CD4-positive, alpha-beta T cell treated with Interleukin-2 at 100 ng/mL for 4 hours (primary cell): ENCODE data around the gene B3GNT4.
"Not testable (repeated sequence)": the region's sequence is repeated elsewhere in the genome, so short reads cannot be mapped to it uniquely, and the experiment has no call there.

ENCODE experiments used
- DNase-seq: peaks from one replicate; pipeline ENCODE4 v3.0.0-alpha.2; 2020; ENCODE audit warnings: low spot score

Gene B3GNT4

GRCh38 chr12:122189626-122190475 lies 13.7 kb upstream of the B3GNT4 start:
- no peak for DNase-seq

GRCh38 chr12:122190842-122191668 lies 12.5 kb upstream of the B3GNT4 start:
- peak; percentile 68 for DNase-seq

DNA sequence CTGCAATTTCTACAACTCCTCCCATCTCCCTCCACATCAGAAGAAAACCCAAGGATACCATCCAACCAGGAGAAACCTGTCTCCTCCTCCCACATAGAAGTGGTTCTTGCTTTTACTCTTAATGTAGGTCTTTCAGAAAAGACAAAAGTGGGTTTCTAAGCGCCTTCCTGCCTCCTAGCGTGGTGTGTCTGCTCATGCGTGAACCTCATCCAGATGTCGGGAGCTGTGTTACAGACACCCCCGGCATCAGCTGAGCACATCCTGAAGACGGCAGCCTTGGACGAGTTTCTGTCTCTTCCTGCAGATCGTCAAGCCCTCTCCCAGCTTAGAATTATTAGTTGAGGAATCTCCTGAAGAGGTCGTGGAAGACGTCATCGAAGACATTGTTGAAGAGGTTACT lies 11.1 kb upstream of the B3GNT4 start:
- DNase-seq, result no peak

- no peak for DNase-seq
These were observed 8.7 kb upstream of the B3GNT4 start for GRCh38 chr12:122194804-122195203.

DNA sequence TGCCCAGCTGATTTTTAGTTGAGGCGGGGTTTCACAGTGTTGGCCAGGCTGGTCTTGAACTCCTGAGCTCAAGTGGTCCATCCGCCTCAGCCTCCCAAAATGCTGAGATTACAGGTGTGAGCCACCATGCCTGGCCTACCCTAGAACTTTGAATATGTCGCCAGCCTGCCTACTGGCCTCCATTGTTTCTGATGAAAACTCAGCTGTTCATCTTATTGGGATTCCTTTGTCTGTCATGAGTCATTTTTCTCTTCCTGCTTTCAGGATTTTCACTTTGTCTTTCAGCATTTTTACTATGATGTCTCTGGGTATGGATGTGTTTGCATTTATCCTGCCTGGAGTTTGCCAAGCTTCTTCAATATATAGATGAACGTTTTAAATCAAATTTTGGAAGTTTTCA lies 8.1 kb upstream of the B3GNT4 start:
- DNase-seq, result no peak

DNA sequence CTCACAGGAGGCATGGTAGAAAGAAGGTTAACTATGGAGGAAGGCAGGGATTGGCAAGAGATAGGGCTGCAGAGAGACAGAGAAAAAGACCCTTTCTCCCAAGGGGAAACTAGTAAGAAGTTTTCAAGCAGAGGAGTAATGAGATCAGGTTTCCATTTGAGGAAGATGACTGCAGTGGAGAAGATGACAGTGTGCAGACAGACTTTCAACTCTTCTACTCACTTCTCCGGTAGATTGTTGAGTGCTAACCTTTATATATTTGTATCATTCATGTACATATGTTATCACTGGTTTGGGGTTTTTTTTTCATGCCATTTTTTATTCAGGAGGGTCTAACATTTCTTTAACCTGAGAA lies 5.9 kb upstream of the B3GNT4 start:
- no peak for DNase-seq

DNA sequence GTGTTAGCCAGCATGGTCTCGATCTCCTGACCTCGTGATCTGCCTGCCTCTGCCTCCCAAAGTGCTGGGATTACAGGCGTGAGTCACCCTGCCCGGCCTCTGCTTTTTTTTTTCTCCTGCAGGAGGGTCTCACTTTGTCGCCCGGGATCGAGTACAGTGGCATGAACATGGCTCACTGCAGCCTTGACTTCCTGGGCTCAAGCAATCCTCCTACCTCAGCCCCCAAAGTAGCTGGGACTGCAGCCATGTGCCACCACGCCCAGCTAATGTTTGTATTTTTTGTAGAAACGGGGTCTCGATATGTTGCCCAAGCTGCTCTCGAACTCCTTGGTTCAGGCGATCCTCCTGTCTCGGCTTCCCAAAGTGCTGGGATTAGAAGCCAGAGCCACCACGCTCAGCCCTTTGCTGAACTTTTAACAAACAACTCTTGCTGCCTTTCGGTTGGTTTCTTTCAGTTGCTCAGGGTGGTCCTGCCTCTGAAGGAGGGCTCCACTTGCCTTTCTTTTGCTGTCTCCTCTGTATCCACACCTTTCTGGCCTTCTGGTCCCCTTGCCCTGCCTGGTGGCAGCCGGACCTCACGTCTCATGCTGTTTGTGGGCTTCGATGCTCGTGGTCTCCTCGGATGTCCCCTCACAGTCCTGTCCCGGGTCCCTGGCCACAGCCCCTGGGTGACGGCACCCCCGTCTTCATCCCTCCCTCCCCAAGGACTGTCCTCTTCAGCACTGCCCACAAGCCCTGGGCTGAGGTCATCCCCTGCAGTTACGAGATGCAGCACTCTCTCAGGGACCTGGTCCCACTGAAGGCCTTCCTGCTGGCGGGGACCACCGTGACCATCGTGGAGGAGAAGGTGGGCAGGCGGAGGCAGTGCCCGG lies 3.8 kb upstream of the B3GNT4 start:
- DNase-seq, result no peak

DNA sequence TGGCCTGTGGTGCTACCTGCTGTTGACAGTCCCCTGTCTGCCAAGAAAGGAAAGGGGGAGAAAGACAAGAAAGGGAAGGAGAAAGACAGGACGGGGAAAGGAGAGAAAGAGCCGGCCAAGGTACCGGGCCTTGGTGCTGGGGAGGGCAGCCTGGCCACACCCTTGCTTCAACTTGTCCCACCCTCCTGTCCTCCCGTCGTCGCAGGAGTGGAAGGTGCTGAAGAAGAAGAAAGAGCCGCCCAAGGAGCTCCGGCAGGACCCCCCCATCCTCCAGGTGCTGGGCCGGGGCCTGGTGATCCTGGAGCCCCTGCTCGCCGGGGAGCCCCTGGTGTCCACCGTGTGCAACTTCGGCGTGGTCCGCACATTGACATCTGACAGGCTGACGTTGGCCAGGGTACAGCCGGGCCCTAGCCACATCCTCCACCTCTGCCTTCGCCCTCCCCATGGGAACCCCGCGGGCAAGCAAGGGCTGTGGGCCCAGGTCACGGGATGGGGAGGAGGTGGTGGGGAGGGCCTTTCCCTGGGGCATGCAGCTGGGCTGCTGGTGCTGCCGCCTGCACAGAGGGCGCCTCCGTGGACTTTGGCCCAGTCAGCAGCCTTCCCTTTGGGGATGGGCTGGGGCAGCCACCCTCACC lies 2.9 kb upstream of the B3GNT4 start:
- DNase-seq, result no peak

DNA sequence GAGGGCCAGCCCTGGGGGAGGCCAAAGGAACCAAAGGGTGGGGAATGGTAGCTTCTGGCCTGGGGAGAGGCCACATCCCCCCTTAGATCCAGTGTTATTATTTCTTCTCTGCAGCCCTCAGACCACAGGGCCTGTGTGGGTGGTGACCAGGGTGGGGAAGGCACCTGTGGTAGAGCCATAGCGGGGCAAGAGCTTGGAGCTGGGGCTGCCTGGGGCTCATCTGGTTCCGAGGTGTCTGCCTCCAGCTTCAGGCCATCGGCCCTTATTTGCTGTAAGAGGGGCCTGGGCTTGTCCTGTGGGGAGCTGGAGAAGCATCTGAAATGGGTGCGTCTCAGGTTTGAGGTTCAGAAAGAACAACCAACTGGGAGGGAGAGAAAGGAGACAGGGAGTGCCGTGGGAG lies 2.1 kb upstream of the B3GNT4 start:
- DNase-seq, result no peak

GRCh38 chr12:122202017-122202416 lies 1.5 kb upstream of the B3GNT4 start:
- no peak for DNase-seq

- not testable (repeated sequence) for DNase-seq
These were observed 698 bp upstream of the B3GNT4 start for GRCh38 chr12:122202811-122203210.

GRCh38 chr12:122204167-122205052 lies 901 bp downstream of the B3GNT4 start:
- peak; percentile 12 for DNase-seq

GRCh38 chr12:122205053-122205925 lies 1.8 kb downstream of the B3GNT4 start:
- no peak for DNase-seq

DNA sequence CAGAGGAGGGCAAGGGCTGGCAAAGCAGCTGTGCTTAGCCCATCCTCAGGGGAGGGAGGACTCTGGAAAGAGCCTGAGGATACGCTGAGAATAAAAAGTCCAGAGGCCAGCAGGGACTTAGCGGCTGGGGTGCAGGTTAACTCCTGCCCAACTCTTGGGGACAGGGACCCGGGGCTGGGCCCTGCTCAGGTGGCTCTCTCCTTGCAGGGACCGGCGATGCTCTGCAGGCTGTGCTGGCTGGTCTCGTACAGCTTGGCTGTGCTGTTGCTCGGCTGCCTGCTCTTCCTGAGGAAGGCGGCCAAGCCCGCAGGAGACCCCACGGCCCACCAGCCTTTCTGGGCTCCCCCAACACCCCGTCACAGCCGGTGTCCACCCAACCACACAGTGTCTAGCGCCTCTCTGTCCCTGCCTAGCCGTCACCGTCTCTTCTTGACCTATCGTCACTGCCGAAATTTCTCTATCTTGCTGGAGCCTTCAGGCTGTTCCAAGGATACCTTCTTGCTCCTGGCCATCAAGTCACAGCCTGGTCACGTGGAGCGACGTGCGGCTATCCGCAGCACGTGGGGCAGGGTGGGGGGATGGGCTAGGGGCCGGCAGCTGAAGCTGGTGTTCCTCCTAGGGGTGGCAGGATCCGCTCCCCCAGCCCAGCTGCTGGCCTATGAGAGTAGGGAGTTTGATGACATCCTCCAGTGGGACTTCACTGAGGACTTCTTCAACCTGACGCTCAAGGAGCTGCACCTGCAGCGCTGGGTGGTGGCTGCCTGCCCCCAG lies 2.8 kb downstream of the B3GNT4 start:
- no peak for DNase-seq

- DNase-seq, result no peak
These were observed 3.5 kb downstream of the B3GNT4 start for GRCh38 chr12:122206976-122207375.

- DNase-seq, result no peak
These were observed 3.9 kb downstream of the B3GNT4 start for GRCh38 chr12:122207391-122207790.

GRCh38 chr12:122208073-122208820 lies 4.7 kb downstream of the B3GNT4 start:
- no peak for DNase-seq

DNA sequence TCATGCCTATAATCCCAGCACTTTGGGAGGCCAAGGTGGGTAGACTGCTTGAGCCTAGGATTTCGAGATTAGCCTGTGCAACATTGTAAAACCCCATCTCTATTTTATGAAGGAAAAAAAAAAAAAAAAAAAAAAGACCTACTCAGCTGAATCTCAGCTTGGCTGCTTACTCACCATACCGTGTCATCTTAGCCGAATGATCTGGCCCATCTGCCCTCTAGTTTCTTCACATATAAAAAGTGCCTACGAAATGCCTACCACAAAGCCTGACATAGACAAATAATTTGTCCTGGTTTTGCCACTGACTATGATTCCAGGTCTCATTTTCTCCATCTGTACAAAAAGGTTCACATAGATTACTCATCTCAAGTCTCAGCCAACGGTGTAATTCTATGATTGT lies 12.3 kb downstream of the B3GNT4 start:
- DNase-seq, result no peak
